Loucy (cell line): Measurements from ENCODE around the gene HEPHL1.

ENCODE experiments used
- H2AFZ ChIP-seq: fragments of 200-600 bp; sonication (generic); 2 replicates; pipeline ENCODE4 v1.6.0; 2016; ENCODE audit warnings: antibody characterized with exemption, mild to moderate bottlenecking, low read length, moderate library complexity
- H3F3A ChIP-seq: fragments of 200-600 bp; 2 replicates; pipeline ENCODE4 v1.6.0; 2016; ENCODE audit warnings: antibody characterized with exemption, low read depth, mild to moderate bottlenecking
- H3K27me3 ChIP-seq: fragments of 200-600 bp; sonication (generic); 2 replicates; pipeline ENCODE4 v1.6.1; 2014; ENCODE audit warnings: low read length, mild to moderate bottlenecking; ENCODE audit not compliant: insufficient read depth, poor library complexity, severe bottlenecking
- H3K36me3 ChIP-seq: fragments of 200-600 bp; sonication (generic); 2 replicates; pipeline ENCODE4 v1.6.1; 2016; ENCODE audit warnings: low read length; ENCODE audit not compliant: insufficient read depth
- H3K4me1 ChIP-seq: fragments of 200-600 bp; sonication (generic); 2 replicates; pipeline ENCODE4 v1.5.1; 2014; ENCODE audit warnings: low read length, mild to moderate bottlenecking; ENCODE audit not compliant: insufficient read depth, poor library complexity, severe bottlenecking
- H3K4me2 ChIP-seq: fragments of 200-600 bp; sonication (generic); 2 replicates; pipeline ENCODE4 v1.6.0; 2014; ENCODE audit warnings: antibody characterized with exemption, low read length, low read depth, mild to moderate bottlenecking; ENCODE audit not compliant: poor library complexity, severe bottlenecking
- H3K4me3 ChIP-seq: fragments of 200-600 bp; sonication (generic); 2 replicates; pipeline ENCODE4 v1.5.1; 2014; ENCODE audit warnings: low read length, mild to moderate bottlenecking, mixed read lengths; ENCODE audit not compliant: poor library complexity, severe bottlenecking
- H3K79me2 ChIP-seq: fragments of 200-600 bp; sonication (generic); 2 replicates; pipeline ENCODE4 v1.6.1; 2014; ENCODE audit warnings: low read length; ENCODE audit not compliant: insufficient read depth
- H3K9ac ChIP-seq: fragments of 200-600 bp; sonication (generic); 2 replicates; pipeline ENCODE4 v1.6.0; 2014; ENCODE audit warnings: mild to moderate bottlenecking, low read depth, low read length, moderate library complexity; ENCODE audit not compliant: poor library complexity, severe bottlenecking
- H3K9me2 ChIP-seq: fragments of 200-600 bp; sonication (generic); replicated peaks from 2 replicates; pipeline ENCODE4 v1.6.1; 2016; ENCODE audit warnings: low read depth, low read length, mixed read lengths
- H3K9me3 ChIP-seq: fragments of 200-600 bp; sonication (generic); 2 replicates; pipeline ENCODE4 v1.6.1; 2014; ENCODE audit warnings: mild to moderate bottlenecking, antibody characterized with exemption, low read length, low read depth; ENCODE audit not compliant: insufficient read depth
- H4K20me1 ChIP-seq: fragments of 200-600 bp; sonication (generic); 2 replicates; pipeline ENCODE4 v1.6.0; 2014; ENCODE audit warnings: antibody characterized with exemption, low read length, mild to moderate bottlenecking; ENCODE audit not compliant: insufficient read depth, poor library complexity, severe bottlenecking
- EZH2phosphoT487 ChIP-seq: fragments of 200-600 bp; IDR thresholded peaks from 2 replicates; pipeline ENCODE4 v1.6.1; 2018; ENCODE audit warnings: antibody characterized with exemption, mild to moderate bottlenecking, moderate library complexity, borderline replicate concordance
- TF ChIP-seq, protein P1 (sequence below): fragments of 200-600 bp; sonication (generic); conservative IDR thresholded peaks from 2 replicates; pipeline ENCODE4 v1.5.1; 2014; ENCODE audit warnings: mild to moderate bottlenecking, antibody characterized with exemption, low read length

The HEPHL1 gene

DNA sequence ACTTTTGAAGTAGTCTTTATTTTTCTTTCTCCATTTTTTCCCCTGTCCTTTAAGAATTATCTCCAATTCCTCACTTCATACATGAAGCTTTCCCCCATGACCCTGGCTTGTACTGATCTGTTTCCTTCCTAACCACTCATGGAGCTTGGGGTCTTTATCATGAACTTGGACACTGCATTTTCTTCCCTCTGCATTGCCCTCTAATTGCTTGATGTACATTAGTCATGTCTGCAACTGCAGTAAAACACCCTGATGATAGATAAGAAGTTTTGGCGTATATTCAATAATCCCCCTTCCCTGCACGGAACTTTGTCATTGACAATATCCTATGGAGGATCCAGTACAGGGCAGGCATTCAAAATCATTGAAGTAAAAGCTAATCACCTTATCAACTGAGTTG is 3.4 kb downstream of the HEPHL1 start:
- Histone ChIP-seq H3F3A (no peaks in the 10 kb centered on the region), H3K36me3 (no peaks in the 10 kb centered on the region), H3K4me1 (no peaks in the 10 kb centered on the region), H3K27me3 (peaks cover 4% of the 10 kb centered on the region), H3K9ac (no peak overlapping the region), H3K9me3 (no peaks in the 10 kb centered on the region), H4K20me1 (no peaks in the 10 kb centered on the region), H3K79me2 (no peaks in the 10 kb centered on the region), H3K4me2 (no peak overlapping the region), H2AFZ (no peak overlapping the region), H3K9me2 (no peaks in the 10 kb centered on the region), H3K4me3 (no peak overlapping the region)
- TF ChIP-seq, protein P1, sequence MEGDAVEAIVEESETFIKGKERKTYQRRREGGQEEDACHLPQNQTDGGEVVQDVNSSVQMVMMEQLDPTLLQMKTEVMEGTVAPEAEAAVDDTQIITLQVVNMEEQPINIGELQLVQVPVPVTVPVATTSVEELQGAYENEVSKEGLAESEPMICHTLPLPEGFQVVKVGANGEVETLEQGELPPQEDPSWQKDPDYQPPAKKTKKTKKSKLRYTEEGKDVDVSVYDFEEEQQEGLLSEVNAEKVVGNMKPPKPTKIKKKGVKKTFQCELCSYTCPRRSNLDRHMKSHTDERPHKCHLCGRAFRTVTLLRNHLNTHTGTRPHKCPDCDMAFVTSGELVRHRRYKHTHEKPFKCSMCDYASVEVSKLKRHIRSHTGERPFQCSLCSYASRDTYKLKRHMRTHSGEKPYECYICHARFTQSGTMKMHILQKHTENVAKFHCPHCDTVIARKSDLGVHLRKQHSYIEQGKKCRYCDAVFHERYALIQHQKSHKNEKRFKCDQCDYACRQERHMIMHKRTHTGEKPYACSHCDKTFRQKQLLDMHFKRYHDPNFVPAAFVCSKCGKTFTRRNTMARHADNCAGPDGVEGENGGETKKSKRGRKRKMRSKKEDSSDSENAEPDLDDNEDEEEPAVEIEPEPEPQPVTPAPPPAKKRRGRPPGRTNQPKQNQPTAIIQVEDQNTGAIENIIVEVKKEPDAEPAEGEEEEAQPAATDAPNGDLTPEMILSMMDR: no peak
- TF ChIP-seq EZH2phosphoT487: no peak

DNA sequence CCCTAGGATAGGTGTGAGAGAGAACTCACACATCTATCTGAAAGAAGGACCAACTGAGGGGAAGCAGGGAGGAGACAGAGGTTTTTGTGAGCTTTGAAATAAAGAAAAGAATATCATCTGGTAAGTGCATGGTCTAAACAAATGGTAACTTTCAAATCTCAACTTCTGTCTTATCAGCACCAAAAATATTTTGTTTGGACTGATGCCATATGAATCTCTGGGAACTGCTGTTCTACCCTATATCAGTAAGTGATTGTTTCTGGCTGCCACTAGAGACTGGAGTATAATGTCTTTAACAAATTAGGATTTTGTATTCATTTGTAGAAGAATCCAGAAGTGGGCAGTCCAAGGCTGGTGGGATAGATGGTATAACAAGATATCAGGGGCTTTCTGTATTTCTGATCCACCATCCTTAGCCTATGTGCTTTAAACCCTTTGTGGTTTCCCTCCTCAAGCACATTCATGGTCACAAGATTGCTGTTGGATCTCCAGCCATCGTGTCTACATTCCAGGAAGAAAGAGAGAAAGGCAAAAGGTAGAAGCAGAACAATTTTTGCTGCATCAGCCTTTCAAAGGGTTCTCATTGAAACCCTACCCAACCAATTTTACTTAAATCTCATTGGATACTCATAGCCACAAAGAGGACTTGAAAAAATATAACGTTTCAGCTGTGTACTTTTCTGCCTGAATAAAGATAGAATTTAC is 4.7 kb downstream of the HEPHL1 start:
- H3K36me3 ChIP-seq: no peaks in the 10 kb centered on the region
- H3K9me2 ChIP-seq: no peaks in the 10 kb centered on the region
- H3K27me3 ChIP-seq: peaks cover 4% of the 10 kb centered on the region
- H3K9ac ChIP-seq: no peak overlapping the region
- no peaks in the 10 kb centered on the region for H3K9me3 ChIP-seq
- TF ChIP-seq, protein P1: no peak
- TF ChIP-seq EZH2phosphoT487: no peak
- H3K4me2 ChIP-seq: no peak overlapping the region
- no peak overlapping the region for H2AFZ ChIP-seq
- H3F3A ChIP-seq: no peaks in the 10 kb centered on the region
- no peaks in the 10 kb centered on the region for H4K20me1 ChIP-seq
- H3K4me3 ChIP-seq: no peak overlapping the region
- H3K79me2 ChIP-seq: no peaks in the 10 kb centered on the region
- no peaks in the 10 kb centered on the region for H3K4me1 ChIP-seq

DNA sequence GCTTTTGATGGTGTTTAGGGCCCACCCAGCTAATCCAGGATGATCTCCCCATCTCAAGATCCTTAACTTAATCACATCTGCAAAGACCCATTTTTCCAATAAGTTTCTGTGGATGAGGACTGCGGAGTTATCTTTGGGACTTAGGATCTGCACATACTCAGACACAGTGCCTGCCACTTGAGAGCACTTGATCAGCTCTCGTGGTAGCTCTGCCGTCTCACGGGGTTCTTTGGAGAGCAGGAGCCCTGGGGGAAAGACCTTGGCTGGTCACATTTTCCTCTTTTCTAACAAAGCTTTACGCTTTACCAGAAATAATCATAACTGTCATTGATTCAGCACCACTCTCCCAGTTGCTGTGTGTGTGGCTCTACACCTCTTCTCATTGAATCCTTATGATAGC is 6.1 kb downstream of the HEPHL1 start:
- no peaks in the 10 kb centered on the region for H3K4me1 ChIP-seq

More for the DNA sequence above, 6.1 kb downstream of the HEPHL1 start:
- Histone ChIP-seq H3K79me2 (no peaks in the 10 kb centered on the region), H2AFZ (no peak overlapping the region), H3K27me3 (peaks cover under 1% of the 10 kb centered on the region), H3F3A (no peaks in the 10 kb centered on the region), H3K36me3 (no peaks in the 10 kb centered on the region), H3K9me2 (no peaks in the 10 kb centered on the region), H3K4me2 (no peak overlapping the region), H4K20me1 (no peaks in the 10 kb centered on the region), H3K9me3 (no peaks in the 10 kb centered on the region), H3K4me3 (no peak overlapping the region), H3K9ac (no peak overlapping the region)
- TF ChIP-seq, protein P1: no peak
- no peak for TF ChIP-seq EZH2phosphoT487
